Lung microvascular endothelial cell (primary cell): ENCODE data around the gene PDZD2. TPM values are rescaled to one million over a fixed set of nuclear protein-coding genes. Genes with fewer than 3 reads are reported as not detected.
A peak's percentile ranks its signal among the peaks of the same experiment; 100 is the strongest.
"Not testable (repeated sequence)": the region's sequence is repeated elsewhere in the genome, so short reads cannot be mapped to it uniquely, and the experiment has no call there.

Source experiments
- DNase-seq, 2 donors: peaks; one replicate each; pipeline versions ENCODE4 v3.0.0 to v3.0.0-alpha.2; 2010; ENCODE audit warnings: low read depth in 2 of 2
- total RNA-seq: library from RNA; depleted of rRNA; stranded (reverse); fragments of >200 nt; gene quantifications from 2 replicates; pipeline ENCODE4 v1.2.1, GENCODE V29; 2014

Gene PDZD2
- total RNA-seq, 1 donor from 2014 or later: 0.20 TPM

GRCh38 chr5:31768046-31768445 lies 129.1 kb downstream of the PDZD2 start:
- no peak for DNase-seq

GRCh38 chr5:31768784-31769183 lies 129.9 kb downstream of the PDZD2 start:
- DNase-seq: no peak

DNA sequence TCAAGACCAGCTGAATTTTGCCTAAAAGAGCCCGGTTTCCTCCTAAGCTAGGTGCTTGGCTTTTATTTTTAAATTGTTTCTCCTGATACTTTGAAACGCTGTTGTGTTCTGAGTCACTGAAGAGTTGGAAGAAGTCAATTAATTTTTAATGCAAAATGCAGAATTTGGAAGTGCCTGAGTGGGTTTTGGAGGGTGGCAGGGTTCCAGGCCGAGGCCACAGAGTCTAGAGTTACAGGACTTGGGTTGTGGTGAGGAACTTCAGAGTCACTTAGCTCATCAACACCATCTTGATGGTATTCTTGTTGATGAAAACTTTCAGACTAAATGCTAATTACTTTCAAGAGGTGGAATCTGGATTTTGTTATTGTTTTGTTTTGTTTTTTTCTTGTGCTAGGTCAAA lies 130.6 kb downstream of the PDZD2 start:
- no peak for DNase-seq

DNA sequence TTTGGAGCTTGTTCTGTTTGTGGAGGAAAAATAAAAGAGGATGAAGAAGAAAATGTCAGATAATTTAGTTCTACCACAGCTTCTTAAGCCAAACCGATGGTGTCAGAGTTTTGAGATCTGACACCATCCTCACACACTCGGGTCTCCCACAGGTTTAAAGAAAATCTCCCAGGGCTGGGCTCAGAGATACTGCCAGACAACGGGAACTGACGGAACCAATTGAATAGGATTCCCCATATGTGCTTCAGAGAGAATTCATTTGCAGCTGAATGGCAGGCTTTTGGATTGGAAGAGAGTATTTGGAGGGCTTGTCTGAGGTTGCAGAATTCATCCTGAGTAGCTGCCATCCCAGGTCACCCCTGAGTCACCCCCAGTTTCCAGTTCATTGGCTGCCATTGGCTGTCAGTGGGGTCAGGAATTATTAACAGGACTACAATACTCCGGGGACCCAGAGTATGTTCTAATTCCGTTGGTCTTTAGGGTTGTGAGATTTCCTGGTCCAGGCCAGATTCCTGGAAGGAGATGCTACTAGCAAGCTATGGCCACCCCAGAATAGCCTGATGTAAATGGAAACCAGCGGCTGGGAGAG lies 131.3 kb downstream of the PDZD2 start:
- no peak for DNase-seq

DNA sequence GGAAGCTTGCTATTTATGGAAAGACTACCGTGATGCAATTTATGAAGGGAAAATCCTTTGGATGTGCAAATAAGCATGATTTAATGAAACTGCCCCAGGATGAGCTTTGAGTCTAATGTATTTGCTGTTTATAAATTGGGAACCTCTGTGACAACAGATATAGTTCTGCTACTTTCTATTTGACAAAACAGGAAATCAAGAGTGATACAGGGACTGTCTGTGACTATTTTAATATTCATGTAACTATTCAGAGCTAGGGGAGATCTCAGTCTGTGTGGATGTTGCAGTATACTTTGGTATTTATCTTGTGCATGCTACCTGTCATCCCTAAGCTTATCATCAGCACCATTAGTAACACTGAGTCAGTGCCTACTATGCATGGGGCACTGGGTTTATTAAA lies 132.1 kb downstream of the PDZD2 start:
- DNase-seq: no peak

- DNase-seq: no peak
Observed at GRCh38 chr5:31771500-31771899, 132.6 kb downstream of the PDZD2 start.

GRCh38 chr5:31776294-31776693 lies 137.4 kb downstream of the PDZD2 start:
- not testable (repeated sequence) for DNase-seq

GRCh38 chr5:31776976-31777651 lies 138.2 kb downstream of the PDZD2 start:
- no peak for DNase-seq

- DNase-seq: no peak
Observed at GRCh38 chr5:31781772-31782171, 142.8 kb downstream of the PDZD2 start.

- DNase-seq: no peak
Observed at GRCh38 chr5:31783086-31783645, 144.2 kb downstream of the PDZD2 start.

GRCh38 chr5:31783731-31784130 lies 144.8 kb downstream of the PDZD2 start:
- no peak for DNase-seq

- DNase-seq: no peak
Observed at GRCh38 chr5:31786090-31786631, 147.2 kb downstream of the PDZD2 start.

GRCh38 chr5:31794009-31794408 lies 155.1 kb downstream of the PDZD2 start:
- no peak for DNase-seq

GRCh38 chr5:31798168-31798567 lies 159.2 kb downstream of the PDZD2 start:
- DNase-seq: no peak

GRCh38 chr5:31800351-31800750 lies 161.4 kb downstream of the PDZD2 start:
- DNase-seq: no peak

DNA sequence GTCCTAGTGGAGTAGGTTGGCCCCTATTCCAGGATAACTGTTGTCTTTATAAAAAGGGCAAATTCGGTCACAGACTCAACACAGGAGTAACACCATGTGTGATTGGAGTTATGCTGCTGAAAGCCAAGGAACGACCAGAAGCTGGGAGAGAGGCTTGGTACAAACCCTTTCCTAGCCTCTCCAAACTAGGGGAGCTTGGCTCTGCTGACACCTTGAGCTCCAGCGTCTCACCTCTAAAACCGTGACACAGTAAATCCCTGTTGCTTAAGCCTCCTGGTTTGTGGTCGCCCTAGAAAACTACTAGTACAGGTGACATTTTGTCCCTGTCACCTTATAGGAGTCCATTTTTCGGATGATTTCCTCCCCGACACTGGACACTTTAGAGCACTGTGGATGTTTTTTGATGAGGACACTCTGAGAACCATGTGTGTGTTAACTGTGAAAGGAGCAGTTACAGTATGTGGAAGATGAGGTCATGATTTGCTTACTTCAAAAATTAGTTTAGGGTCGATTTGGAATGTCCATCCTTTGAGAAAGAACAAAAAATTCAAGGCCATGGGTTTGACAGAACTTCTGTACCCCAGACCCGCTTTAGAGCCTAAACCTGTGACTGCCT lies 167.0 kb downstream of the PDZD2 start:
- DNase-seq: no peak

DNA sequence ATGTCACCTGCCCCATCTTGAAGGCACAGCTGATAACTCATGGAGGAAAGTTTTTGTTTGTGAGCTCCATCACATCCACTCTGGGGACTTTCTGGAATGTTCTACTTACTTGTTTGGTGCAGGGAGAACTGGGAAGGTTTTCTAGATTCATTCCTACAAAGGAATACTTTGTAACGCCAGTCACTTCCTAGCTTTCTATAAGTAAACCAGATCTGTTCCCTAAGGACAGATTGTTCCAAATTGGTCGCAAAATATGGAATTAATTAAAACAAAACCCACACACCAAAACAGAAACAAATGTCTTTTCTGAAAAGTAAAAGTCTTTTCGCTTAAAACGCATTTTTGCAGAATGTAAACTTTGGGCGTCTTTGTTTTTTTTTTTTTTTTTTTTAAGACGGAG lies 167.6 kb downstream of the PDZD2 start:
- no peak for DNase-seq

DNA sequence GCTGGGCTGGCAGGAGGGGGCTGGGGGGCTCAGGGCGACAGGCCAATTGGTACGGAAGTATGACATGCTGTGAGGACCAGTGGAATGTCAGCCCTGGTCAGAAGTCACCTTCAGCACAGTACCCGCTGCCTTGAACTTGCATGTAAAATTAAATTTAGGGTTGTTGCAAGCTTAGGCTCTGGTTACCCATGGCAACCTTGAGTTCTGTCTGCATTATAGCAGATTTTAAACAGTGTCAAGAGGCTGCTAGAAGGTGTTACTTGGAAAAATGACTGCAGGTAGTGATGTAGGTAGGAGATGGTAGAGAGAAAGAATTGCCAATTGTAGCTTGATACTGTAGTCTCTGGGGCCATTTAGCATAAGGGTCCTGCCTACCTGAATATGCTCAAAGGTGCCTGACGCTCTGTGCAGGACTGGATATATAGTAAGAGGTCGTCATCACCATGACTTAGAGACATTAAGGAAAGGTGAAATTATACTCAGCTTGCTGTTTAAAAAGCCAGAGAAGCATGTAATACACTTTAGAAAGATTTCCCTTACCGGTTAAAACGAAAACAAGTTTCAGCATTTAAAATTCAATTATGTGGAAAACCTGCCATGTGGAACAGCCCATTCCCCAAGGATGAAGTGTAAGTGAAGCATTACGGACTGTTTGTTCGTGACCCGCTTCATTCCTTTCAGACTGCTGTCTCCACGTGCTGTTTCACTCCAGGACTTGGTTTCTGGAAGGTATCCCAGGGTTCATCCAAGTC lies 169.0 kb downstream of the PDZD2 start:
- no peak for DNase-seq

DNA sequence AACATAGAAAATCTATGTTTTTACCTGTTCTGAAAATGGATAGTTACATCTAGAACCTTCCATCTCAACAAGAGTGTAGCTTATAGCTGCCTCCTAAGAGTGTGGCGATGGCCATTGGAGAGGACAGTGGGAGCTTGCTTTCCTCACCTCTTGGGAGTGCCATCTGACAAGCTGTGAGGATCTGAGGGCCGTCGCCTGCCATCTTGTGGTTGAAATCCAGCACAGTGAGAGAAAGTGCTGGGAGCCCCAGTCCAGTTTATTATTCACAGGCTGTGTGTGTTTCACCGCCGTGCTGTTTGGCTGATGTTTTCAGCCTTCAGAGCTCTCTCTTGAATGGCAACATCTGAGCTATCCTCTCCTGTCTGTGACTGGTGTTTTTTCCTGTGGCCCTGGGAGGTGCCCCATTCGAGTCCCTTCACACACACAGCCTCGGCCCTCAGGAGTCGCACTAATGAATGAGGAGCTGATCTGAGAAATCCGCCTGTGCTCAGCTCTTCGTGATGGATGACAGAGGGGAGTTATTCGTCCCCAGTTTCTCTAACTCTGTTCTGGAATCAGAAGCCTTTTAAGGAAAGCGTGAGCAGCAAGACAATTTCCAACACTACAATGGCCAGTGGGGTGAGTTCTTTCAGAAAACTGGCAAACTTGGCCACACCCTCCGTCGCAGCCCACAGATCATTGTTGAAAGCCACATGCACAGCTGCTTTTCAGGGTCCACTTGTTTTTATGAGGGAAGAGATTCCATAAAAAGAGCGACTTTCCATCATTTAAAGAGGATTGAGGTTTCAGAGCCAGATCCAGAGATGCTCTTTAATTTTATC lies 170.3 kb downstream of the PDZD2 start:
- DNase-seq: peak; percentile 68 to 78

DNA sequence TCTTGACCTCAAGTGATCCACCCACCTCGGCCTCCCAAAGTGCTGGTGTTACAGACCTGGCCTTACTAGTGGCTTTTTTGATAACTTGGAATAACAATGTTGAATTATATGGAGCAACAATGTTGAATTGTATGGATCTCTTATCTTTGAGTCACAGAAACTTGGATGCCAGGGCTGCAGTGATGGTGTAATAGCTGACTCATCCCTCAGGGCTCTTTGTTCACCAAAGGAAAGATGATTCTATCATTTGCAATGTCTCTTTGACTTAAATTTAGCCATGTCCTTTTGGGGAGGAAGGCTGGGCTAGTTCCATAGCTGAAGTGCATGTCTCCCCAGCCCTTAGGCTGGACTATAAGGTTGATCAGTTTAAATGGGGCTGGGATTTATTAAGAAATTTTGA lies 172.3 kb downstream of the PDZD2 start:
- DNase-seq: peak; percentile 41 to 59

- no peak for DNase-seq
Observed at GRCh38 chr5:31815376-31815775, 176.4 kb downstream of the PDZD2 start.
